ENCODE results near the gene BMERB1. TPM values are rescaled to one million over a fixed set of nuclear protein-coding genes. Genes with fewer than 3 reads are reported as not detected.

BMERB1 gene
- total and polyA plus RNA-seq, 2 experiments from 2014 or later, result 17.3 to 28.1 TPM

GRCh38 chr16:15526097-15526496, 91.7 kb downstream of the BMERB1 start (continued):
- TF ChIP-seq, protein P1, sequence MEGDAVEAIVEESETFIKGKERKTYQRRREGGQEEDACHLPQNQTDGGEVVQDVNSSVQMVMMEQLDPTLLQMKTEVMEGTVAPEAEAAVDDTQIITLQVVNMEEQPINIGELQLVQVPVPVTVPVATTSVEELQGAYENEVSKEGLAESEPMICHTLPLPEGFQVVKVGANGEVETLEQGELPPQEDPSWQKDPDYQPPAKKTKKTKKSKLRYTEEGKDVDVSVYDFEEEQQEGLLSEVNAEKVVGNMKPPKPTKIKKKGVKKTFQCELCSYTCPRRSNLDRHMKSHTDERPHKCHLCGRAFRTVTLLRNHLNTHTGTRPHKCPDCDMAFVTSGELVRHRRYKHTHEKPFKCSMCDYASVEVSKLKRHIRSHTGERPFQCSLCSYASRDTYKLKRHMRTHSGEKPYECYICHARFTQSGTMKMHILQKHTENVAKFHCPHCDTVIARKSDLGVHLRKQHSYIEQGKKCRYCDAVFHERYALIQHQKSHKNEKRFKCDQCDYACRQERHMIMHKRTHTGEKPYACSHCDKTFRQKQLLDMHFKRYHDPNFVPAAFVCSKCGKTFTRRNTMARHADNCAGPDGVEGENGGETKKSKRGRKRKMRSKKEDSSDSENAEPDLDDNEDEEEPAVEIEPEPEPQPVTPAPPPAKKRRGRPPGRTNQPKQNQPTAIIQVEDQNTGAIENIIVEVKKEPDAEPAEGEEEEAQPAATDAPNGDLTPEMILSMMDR (conservative IDR thresholded peaks at IDR 0.05; ENCODE audit: low read depth in 2 of 2), result no peak
- TF ChIP-seq ZNF462 (CRISPR knock-in tag; IDR thresholded peaks at IDR 0.05) (no peak), POLR2AphosphoS5 (IDR thresholded peaks at IDR 0.05; ENCODE audit: low read depth) (no peak), STAT1 (IDR thresholded peaks at IDR 0.05; ENCODE audit: unreplicated experiment) (no peak)

GRCh38 chr16:15526731-15527130, 92.3 kb downstream of the BMERB1 start:
- H2AFZ ChIP-seq, result no peak overlapping the region
- H3K4me2 ChIP-seq, result no peak overlapping the region
- Mint-ChIP-seq H3K27ac (no peak overlapping the region), H3K9me3 (no peaks in the 10 kb centered on the region; the same call in 2 of the 3 replicates), H3K4me1 (no peaks in the 10 kb centered on the region), H3K36me3 (ENCODE audit: low read depth) (0 out of 3 replicates have a peak, but pooled peaks cover 3% of the 10 kb centered on the region), H3K4me3 (no peak overlapping the region), H3K27me3 (ENCODE audit: insufficient read depth, low read depth, poor library complexity) (no peaks in the 10 kb centered on the region)
- no peak overlapping the region for H3K27ac ChIP-seq (ENCODE audit: low read depth)
- no peaks in the 10 kb centered on the region for H3K27me3 ChIP-seq (ENCODE audit: insufficient read depth)
- H3K4me1 ChIP-seq (ENCODE audit: insufficient read depth), result no peaks in the 10 kb centered on the region
- no peaks in the 10 kb centered on the region for H3K9me2 ChIP-seq (ENCODE audit: insufficient read depth)
- no peak for ATAC-seq
- no peaks in the 10 kb centered on the region for H3F3A ChIP-seq (replicated peaks; ENCODE audit: low read depth)
- no peaks in the 10 kb centered on the region for H3K79me2 ChIP-seq (replicated peaks; ENCODE audit: insufficient read depth)
- no peak for TF ChIP-seq CREB1 (CRISPR knock-in tag; IDR thresholded peaks at IDR 0.05; ENCODE audit: low read depth)
- TF ChIP-seq EZH2 (IDR thresholded peaks at IDR 0.05; ENCODE audit: low read depth, unreplicated experiment), result no peak
- no peak for TF ChIP-seq REST (IDR thresholded peaks at IDR 0.05; ENCODE audit: unreplicated experiment)
- TF ChIP-seq ZNF114 (CRISPR knock-in tag; IDR thresholded peaks at IDR 0.05), result no peak
- TF ChIP-seq ETS1 (IDR thresholded peaks at IDR 0.05), result no peak
- TF ChIP-seq, protein P1 (conservative IDR thresholded peaks at IDR 0.05; ENCODE audit: low read depth in 2 of 2), result no peak
- TF ChIP-seq JUNB (IDR thresholded peaks at IDR 0.05; ENCODE audit: unreplicated experiment), result no peak
- H3K36me3 ChIP-seq (ENCODE audit: insufficient read depth), result no peaks in the 10 kb centered on the region
- H4K20me1 ChIP-seq (replicated peaks; ENCODE audit: insufficient read depth), result no peaks in the 10 kb centered on the region
- no peak for DNase-seq (ENCODE audit: low spot score)
- no peak overlapping the region for H3K4me3 ChIP-seq
